GM23338 (cell line): ENCODE measurements around the gene SMIM35.

Source experiments
- CTCF ChIP-seq, 2 experiments: fragments of 200-600 bp in 1 of 2; sonication (generic) in 1 of 2; conservative IDR thresholded peaks; 2 replicates each; pipeline versions ENCODE4 v1.5.1 to v1.6.1; 2016 to 2017; ENCODE audit warnings: antibody characterized with exemption in 2 of 2, low read depth in 2 of 2, mild to moderate bottlenecking in 2 of 2, moderate library complexity in 1 of 2
- EZH2 ChIP-seq: fragments of 200-600 bp; sonication (generic); IDR thresholded peaks from one replicate; pipeline ENCODE4 v1.8.0; 2017; ENCODE audit warnings: antibody characterized with exemption, mild to moderate bottlenecking, low read depth; ENCODE audit not compliant: unreplicated experiment
- EZH2phosphoT487 ChIP-seq: fragments of 200-600 bp; sonication (generic); IDR thresholded peaks from one replicate; pipeline ENCODE4 v1.8.1; 2018; ENCODE audit warnings: antibody characterized with exemption; ENCODE audit not compliant: unreplicated experiment
- JUNB ChIP-seq: IDR thresholded peaks from one replicate; pipeline ENCODE4 v1.6.1; 2016; ENCODE audit warnings: antibody characterized with exemption; ENCODE audit not compliant: unreplicated experiment
- NANOG ChIP-seq: IDR thresholded peaks from 2 replicates; pipeline ENCODE4 v1.6.1; 2016; ENCODE audit warnings: antibody characterized with exemption, borderline replicate concordance
- POLR2AphosphoS5 ChIP-seq: IDR thresholded peaks from 2 replicates; pipeline ENCODE4 v1.6.1; 2016; ENCODE audit warnings: antibody characterized with exemption, low read depth
- REST ChIP-seq: IDR thresholded peaks from one replicate; pipeline ENCODE4 v1.6.1; 2018; ENCODE audit warnings: antibody characterized with exemption; ENCODE audit not compliant: unreplicated experiment
- ZNF114 ChIP-seq: fragments of 250-450 bp; sonication (Bioruptor Pico); IDR thresholded peaks from 2 replicates; pipeline ENCODE4 v1.5.0; 2020; ENCODE audit warnings: mild to moderate bottlenecking, moderate library complexity

GRCh38 chr11:118021146-118021545 is 65.6 kb downstream of the SMIM35 start:
- no peak for TF ChIP-seq REST
- TF ChIP-seq CTCF (conservative IDR thresholded peaks at IDR 0.05; ENCODE audit: low read depth in 2 of 2), result no peak
- TF ChIP-seq JUNB, result no peak
- no peak for TF ChIP-seq POLR2AphosphoS5
- TF ChIP-seq EZH2phosphoT487, result no peak
- no peak for TF ChIP-seq EZH2
- no peak for TF ChIP-seq ZNF114 (CRISPR knock-in tag)
- TF ChIP-seq NANOG, result no peak
